IPS-18a (cell line): ENCODE results near the gene SSR4.
A peak's percentile ranks its signal among the peaks of the same experiment; 100 is the strongest.

Experiments used
- H3K27ac ChIP-seq: one replicate; pipeline ENCODE4 v1.5.1; 2013; ENCODE audit warnings: low read length
- H3K27me3 ChIP-seq: one replicate; pipeline ENCODE4 v1.6.1; 2013; ENCODE audit warnings: mild to moderate bottlenecking, low read length; ENCODE audit not compliant: control insufficient read depth, insufficient read depth
- H3K36me3 ChIP-seq: one replicate; pipeline ENCODE4 v1.6.1; 2013; ENCODE audit warnings: low read depth, low read length; ENCODE audit not compliant: control insufficient read depth
- H3K4me1 ChIP-seq: one replicate; pipeline ENCODE4 v1.6.1; 2013; ENCODE audit warnings: low read depth, low read length; ENCODE audit not compliant: control insufficient read depth
- H3K4me3 ChIP-seq: one replicate; pipeline ENCODE4 v1.5.1; 2013; ENCODE audit warnings: low read length
- H3K9ac ChIP-seq: one replicate; pipeline ENCODE4 v1.6.1; 2013; ENCODE audit warnings: mild to moderate bottlenecking, low read length, moderate library complexity
- H3K9me3 ChIP-seq: one replicate; pipeline ENCODE4 v1.6.1; 2013; ENCODE audit warnings: low read depth, low read length; ENCODE audit not compliant: control insufficient read depth

The SSR4 gene

GRCh38 chrX:153791104-153791852, 3.2 kb upstream of the SSR4 start:
- Histone ChIP-seq H3K4me1 (no peaks in the 10 kb centered on the region), H3K9ac (no peak overlapping the region), H3K27me3 (no peaks in the 10 kb centered on the region), H3K27ac (no peak overlapping the region), H3K36me3 (no peaks in the 10 kb centered on the region), H3K9me3 (no peaks in the 10 kb centered on the region), H3K4me3 (no peak overlapping the region)

- no peak overlapping the region for H3K27ac ChIP-seq
Measured at GRCh38 chrX:153792368-153792767, 2.1 kb upstream of the SSR4 start.

DNA sequence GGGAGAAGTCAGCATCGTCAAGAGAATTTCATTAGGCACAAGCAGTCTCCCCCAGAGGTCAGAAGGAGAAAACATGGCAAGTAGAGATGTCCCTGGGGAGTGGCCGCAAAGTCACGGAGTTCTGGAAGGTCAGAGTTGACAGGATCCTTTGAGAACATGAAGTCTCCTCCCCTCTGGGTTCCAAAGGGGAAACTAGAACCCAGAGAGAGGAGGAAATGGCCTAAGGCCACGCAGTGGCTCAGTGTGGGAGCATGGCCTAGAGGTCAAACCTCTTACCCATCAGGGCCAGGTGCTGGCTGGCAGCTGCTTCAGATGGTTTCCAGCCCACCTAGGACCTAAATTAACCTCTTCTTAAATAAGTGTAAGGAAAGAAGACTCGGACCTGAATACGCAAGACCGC, 1.2 kb upstream of the SSR4 start:
- Histone ChIP-seq H3K4me3 (peak overlapping the region; percentile 77), H3K27ac (no peak overlapping the region), H3K9ac (peak overlapping the region; percentile 73), H3K27me3 (no peaks in the 10 kb centered on the region), H3K4me1 (no peaks in the 10 kb centered on the region), H3K36me3 (peaks cover 6% of the 10 kb centered on the region), H3K9me3 (peaks cover 3% of the 10 kb centered on the region)

More at GRCh38 chrX:153792368-153792767, 2.1 kb upstream of the SSR4 start:
- Histone ChIP-seq H3K9me3 (peaks cover 2% of the 10 kb centered on the region), H3K9ac (no peak overlapping the region), H3K27me3 (no peaks in the 10 kb centered on the region), H3K36me3 (peaks cover 2% of the 10 kb centered on the region), H3K4me3 (no peak overlapping the region), H3K4me1 (no peaks in the 10 kb centered on the region)

- H3K27me3 ChIP-seq = no peaks in the 10 kb centered on the region
- peaks cover 3% of the 10 kb centered on the region for H3K9me3 ChIP-seq
- H3K27ac ChIP-seq = no peak overlapping the region
- H3K4me3 ChIP-seq = peak overlapping the region; percentile 77
- no peaks in the 10 kb centered on the region for H3K4me1 ChIP-seq
- peaks cover 7% of the 10 kb centered on the region for H3K36me3 ChIP-seq
- peak overlapping the region; percentile 76 for H3K9ac ChIP-seq
Measured at GRCh38 chrX:153794897-153795816, 689 bp downstream of the SSR4 start.

- Histone ChIP-seq H3K9ac (no peak overlapping the region), H3K36me3 (peaks cover 7% of the 10 kb centered on the region), H3K9me3 (peaks cover 5% of the 10 kb centered on the region), H3K4me1 (no peaks in the 10 kb centered on the region), H3K27me3 (no peaks in the 10 kb centered on the region), H3K27ac (no peak overlapping the region), H3K4me3 (no peak overlapping the region)
Measured at GRCh38 chrX:153797415-153798015, 3.0 kb downstream of the SSR4 start.

- Histone ChIP-seq H3K27me3 (no peaks in the 10 kb centered on the region), H3K9ac (no peak overlapping the region), H3K36me3 (peaks cover 7% of the 10 kb centered on the region), H3K4me3 (no peak overlapping the region), H3K9me3 (peaks cover 8% of the 10 kb centered on the region), H3K4me1 (no peaks in the 10 kb centered on the region), H3K27ac (no peak overlapping the region)
Measured at GRCh38 chrX:153799326-153799725, 4.9 kb downstream of the SSR4 start.

DNA sequence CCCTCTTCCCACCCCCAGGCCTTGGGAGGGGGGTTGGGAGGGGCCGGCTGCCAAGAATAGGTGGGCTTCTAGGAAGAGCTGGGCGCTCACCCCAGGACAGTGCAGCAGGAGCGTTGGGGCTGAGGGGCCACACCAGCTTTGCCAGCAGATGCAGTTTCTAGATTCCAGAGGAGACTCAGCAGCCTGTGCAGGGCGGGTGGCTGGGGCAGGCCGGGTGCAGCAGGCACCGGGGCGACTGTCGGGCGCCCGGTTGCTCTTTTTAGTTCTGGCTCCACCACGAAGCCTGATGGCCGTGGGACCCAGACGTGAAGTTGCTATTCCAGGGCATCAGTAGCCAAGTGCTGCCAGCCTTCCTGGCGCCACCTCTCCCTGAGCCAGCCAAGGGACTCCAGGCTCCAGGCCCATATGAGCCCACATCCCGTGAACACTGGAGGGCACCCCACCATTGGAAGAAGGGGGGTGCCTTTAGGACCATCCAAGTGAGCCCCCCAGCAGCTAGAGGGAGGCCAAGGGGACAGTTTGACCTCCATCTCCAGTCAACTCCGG, 5.8 kb downstream of the SSR4 start:
- Histone ChIP-seq H3K9me3 (peaks cover 8% of the 10 kb centered on the region), H3K36me3 (peaks cover 7% of the 10 kb centered on the region), H3K4me3 (no peak overlapping the region), H3K4me1 (no peaks in the 10 kb centered on the region), H3K27me3 (no peaks in the 10 kb centered on the region), H3K9ac (no peak overlapping the region), H3K27ac (no peak overlapping the region)

DNA sequence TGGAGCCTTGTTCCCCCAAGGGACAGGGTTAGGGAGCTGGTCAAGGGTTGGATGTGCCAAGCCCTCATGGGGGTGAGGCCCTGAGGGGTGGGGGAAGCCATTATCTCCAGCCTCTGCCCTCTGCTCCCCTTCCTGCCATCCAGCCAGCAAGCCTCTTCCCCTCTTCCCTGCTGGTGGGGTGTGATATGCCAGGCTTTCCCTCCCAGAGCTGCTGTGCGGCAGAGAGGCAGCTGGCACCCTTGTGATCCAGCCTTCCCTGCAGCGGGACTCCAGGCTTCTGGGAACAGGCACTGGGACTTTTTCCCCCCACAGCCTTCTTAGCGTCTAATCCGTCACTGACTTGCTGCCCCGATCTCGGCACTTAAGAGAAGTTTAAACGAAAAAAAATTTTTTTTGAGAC, 6.3 kb downstream of the SSR4 start:
- Histone ChIP-seq H3K4me1 (no peaks in the 10 kb centered on the region), H3K27ac (no peak overlapping the region), H3K27me3 (no peaks in the 10 kb centered on the region), H3K36me3 (peaks cover 7% of the 10 kb centered on the region), H3K9ac (no peak overlapping the region), H3K9me3 (peaks cover 8% of the 10 kb centered on the region), H3K4me3 (no peak overlapping the region)

- Histone ChIP-seq H3K9me3 (peaks cover 8% of the 10 kb centered on the region), H3K36me3 (peaks cover 7% of the 10 kb centered on the region)
Measured at GRCh38 chrX:153801669-153802068, 7.2 kb downstream of the SSR4 start.

GRCh38 chrX:153802513-153803045, 8.1 kb downstream of the SSR4 start:
- Histone ChIP-seq H3K4me3 (no peak overlapping the region), H3K9ac (no peak overlapping the region), H3K27ac (no peak overlapping the region), H3K36me3 (peaks cover 3% of the 10 kb centered on the region), H3K9me3 (peaks cover 5% of the 10 kb centered on the region), H3K4me1 (no peaks in the 10 kb centered on the region), H3K27me3 (no peaks in the 10 kb centered on the region)

More at GRCh38 chrX:153801669-153802068, 7.2 kb downstream of the SSR4 start:
- no peak overlapping the region for H3K27ac ChIP-seq
- H3K9ac ChIP-seq = no peak overlapping the region
- no peaks in the 10 kb centered on the region for H3K4me1 ChIP-seq
- no peak overlapping the region for H3K4me3 ChIP-seq
- H3K27me3 ChIP-seq = no peaks in the 10 kb centered on the region
